Erythroblast (primary cell): ENCODE results near the gene RNASEH2C.

Experiments used
- DNase-seq, 2 experiments: peaks; one replicate each; lab custom pipeline; 2025; lab: John Stamatoyannopoulos, UW
- GATA1 ChIP-seq: IDR thresholded peaks from 2 replicates; pipeline ENCODE4 v1.6.1; 2011; ENCODE audit warnings: low read depth, mild to moderate bottlenecking, control low read depth, low read length, moderate library complexity
- POLR2A ChIP-seq: IDR thresholded peaks from 2 replicates; pipeline ENCODE4 v1.6.1; 2011; ENCODE audit warnings: mild to moderate bottlenecking, low read length

The RNASEH2C gene

GRCh38 chr11:65680192-65680743, 40.3 kb downstream of the RNASEH2C start:
- DNase-seq: no peak
- TF ChIP-seq POLR2A (no peak), GATA1 (no peak)

GRCh38 chr11:65672982-65673381, 47.6 kb downstream of the RNASEH2C start:
- no peak for DNase-seq
- TF ChIP-seq POLR2A: no peak
- no peak for TF ChIP-seq GATA1

- DNase-seq: no peak
- TF ChIP-seq POLR2A: no peak
- TF ChIP-seq GATA1: no peak
Measured at GRCh38 chr11:65672180-65672860, 48.3 kb downstream of the RNASEH2C start.
